Left renal cortex interstitium (tissue), 4 donors: ENCODE results near the gene LARP4. TPM values are rescaled to one million over a fixed set of nuclear protein-coding genes. Genes with fewer than 3 reads are reported as not detected.
"Not testable (repeated sequence)": the region's sequence is repeated elsewhere in the genome, so short reads cannot be mapped to it uniquely, and the experiment has no call there.

Experiments
- DNase-seq, 4 donors: peaks; one replicate each; pipeline ENCODE4 v3.0.0-alpha.2; 2013; ENCODE audit warnings: low read depth in 4 of 4, low spot score in 2 of 4, missing footprints in 1 of 4
- polyA plus RNA-seq, 4 donors: library from polyadenylated mRNA; unstranded; fragments of 120-200 nt; gene quantifications; one replicate each; pipeline ENCODE4 v1.2.1, GENCODE V29; 2013; ENCODE audit not compliant: insufficient read length in 4 of 4

LARP4 gene
- polyA plus RNA-seq, 4 donors, result 34.2 to 49.8 (median 41.6) TPM

DNA sequence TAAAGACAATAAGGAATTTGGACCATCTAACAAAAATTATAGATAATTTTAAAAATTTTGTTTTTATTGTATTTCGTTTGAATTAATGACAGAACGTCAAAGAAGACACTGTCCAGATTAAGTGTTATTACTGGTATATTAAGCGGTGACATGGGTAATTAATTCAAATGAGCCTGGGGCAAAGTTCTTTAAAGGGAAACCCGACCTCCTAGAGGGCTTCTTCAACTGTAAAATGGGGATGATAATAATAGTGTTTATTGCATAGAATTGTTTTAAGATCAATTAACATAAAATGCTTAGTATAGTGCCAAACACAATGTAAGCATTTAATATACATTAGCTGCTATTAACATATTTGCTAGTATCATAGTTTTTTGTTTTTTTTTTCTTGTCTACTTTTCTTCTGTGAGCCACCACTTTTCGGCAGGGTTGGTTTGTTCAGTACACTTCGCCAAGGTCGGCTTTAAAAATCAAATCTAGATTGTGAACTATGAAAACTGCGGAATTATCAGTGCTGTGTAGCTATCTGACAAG lies 514 bp upstream of the LARP4 start:
- peak in 1 of 4 donors; percentile 9 for DNase-seq

DNA sequence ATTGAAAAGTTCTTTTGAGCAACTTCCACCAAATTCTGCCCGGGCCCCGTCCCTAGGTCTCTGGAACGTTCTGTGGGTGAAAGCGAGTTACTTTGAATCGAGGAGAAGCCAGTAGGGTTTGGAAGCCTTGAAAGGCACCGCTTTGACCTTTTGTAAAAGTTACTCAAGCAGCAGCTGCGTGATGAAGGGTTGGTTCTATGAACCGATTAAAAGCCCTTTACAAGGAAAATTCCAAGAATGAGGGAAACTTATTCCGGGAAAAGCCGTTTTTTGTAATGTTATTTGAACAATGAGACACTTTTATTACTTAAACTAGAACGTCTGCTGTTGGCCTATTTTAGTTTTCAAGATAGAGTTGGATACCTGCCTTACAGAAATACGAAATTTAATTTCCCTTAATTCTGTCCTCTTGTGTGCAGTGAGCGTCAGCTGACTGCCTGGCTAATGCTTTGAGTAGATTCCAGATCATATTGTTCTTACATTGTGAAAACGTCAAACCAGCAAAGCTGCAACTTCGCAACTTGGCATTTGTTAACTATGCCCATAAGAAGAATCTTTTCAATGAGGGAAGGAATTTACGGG lies 906 bp downstream of the LARP4 start:
- DNase-seq, result no peak

DNA sequence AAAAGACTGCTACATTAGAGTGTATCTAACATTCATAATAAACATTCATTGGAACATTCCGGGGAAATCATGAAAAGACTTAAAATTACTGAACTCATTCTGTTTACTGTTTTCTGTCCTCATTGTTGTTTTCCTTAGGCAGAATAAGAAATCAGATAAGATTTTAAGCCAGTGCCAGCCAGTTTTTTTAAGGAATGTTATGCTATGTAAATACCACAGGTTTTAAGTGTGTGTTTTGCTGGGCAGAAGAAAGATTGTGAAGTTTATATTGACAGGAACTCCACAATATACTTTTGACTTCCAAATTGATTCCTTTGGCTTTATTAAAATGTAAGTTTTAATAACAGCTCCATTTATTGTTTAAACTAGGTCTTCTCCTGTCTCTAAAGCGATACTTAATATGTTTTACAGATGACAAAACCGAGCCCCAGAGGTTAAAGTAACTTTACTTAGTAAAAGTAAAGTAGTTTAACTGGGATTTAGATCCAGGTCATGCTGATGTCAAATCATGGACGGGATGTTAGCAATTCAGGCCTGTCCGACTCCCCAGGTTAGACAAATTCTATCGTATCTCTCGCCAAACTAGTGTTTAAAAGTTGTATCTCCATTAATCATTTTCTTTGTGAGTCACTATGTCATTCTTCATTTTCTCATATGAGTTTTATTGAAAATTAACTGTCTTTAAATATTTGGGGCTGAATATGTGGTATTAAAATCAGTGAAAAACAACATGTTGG lies 1.7 kb downstream of the LARP4 start:
- no peak for DNase-seq

GRCh38 chr12:50403001-50403440 lies 2.3 kb downstream of the LARP4 start:
- no peak for DNase-seq

DNA sequence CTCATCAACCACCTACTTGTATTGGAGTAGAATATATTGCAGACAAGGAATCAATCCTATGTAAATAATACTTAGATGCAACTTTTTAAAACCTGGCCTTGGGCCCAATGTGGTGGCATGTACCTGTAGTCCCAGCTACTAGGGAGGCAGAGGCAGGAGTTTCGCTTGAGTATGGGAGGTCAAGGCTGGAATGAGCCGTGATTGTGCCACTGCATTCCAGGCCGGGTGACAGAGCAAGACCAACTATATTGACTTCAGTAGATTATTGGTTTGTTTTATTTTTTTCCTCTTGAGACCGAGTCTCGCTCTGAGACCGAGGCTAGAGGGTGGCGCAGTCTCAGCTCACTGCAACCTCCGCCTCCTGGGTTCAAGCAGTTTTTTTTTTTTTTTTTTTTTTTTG lies 3.6 kb downstream of the LARP4 start:
- no peak for DNase-seq

DNA sequence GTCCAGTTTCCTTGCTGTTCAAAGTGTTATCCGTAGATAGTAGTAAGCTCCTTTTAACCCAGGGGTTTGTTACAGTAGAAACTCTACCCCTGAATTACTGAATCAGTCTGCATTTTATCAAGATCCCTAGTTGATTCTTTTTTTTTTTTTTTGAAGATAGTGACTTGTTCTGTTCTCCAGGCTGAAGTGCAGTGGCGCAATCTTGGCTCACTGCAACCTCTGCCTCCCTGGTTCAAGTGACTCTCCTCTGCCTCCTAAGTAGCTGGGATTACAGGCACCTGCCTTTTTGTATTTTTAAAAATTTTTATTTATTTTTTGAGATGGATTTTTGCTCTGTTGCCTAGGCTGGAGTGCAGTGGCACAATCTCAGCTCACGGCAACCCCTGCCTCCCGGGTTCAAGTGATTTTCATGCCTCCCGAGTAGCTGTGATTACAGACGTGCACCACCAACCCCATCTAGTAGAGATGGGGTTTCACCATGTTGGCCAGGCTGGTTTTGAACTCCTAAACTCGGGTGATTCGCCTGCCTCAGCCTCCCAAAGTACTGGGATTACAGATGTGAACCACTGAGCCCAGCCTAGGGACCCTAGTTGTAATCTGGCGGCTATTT lies 10.5 kb downstream of the LARP4 start:
- DNase-seq, result no peak

- no peak for DNase-seq
Measured at GRCh38 chr12:50415899-50416479, 15.3 kb downstream of the LARP4 start.

- no peak for DNase-seq
Measured at GRCh38 chr12:50419112-50419909, 18.6 kb downstream of the LARP4 start.

DNA sequence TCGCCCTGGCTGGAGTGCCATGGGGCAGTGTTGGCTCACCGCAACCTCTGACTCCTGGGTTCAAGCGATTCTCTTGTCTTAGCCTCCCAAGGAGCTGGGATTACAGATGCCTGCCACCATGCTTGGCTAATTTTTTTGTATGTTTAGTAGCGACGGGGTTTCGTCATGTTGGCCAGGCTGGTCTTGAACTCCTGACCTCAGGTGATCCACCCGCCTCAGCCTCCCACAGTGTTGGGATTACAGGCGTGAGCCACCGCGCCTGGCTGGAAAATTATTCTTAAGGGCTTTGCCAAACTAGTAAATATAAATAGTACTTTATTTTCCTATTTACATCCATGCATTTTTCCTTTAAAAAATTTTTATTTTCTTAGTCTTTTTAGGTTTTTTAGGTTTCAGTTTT lies 22.2 kb downstream of the LARP4 start:
- not testable (repeated sequence) for DNase-seq

- DNase-seq, result not testable (repeated sequence)
Measured at GRCh38 chr12:50423342-50423741, 22.7 kb downstream of the LARP4 start.

DNA sequence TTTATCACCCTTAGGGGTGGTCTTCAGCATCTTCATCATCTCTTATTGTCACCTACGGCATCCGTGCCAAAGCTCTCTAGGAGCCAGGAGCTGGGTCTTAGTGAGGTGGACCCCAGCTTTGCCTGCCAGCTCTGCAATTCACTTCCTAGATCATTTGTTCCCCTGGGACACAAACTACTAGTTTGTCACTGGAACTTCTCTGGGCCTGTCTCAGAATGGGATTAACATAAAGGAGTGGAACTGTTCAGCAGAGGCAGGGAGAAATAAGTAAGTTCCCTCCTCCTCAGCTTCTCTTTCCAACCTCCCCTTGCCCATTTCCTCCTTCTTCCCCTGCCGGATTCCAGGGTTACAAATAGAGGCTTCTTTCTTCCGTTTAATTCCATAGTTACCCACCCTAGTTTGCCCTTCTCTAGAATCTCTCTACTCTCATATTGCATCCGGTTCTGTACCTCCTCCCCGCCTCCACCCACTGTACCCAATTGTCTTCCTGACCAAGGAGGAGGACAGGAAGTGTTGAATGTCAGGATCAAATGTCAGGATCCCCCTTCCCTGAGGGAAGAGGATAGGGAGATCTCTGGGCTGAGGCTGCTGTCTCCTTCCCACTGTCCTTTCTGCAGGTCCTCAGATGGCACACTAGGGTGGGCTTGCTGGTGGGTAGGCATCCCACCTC lies 25.0 kb downstream of the LARP4 start:
- DNase-seq, result peak in 2 of 4 donors; percentile 0 to 9

DNA sequence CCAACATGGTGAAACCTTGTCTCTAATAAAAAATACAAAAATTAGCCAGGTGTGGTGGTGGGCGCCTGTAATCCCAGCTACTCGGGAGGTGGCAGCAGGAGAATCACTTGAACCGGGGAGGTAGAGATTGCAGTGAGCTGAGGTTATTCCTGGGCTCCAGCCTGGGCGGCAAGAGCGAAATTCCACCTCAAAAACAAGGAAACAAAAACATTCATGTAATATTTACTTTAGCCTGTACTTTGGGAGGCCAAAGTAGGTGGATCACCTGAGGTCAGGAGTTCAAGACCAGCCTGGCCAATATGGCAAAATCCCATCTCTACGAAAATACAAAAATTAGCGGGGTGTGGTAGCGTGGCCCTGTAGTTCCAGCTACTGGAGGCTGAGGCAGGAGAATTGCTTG lies 31.0 kb downstream of the LARP4 start:
- not testable (repeated sequence) for DNase-seq

DNA sequence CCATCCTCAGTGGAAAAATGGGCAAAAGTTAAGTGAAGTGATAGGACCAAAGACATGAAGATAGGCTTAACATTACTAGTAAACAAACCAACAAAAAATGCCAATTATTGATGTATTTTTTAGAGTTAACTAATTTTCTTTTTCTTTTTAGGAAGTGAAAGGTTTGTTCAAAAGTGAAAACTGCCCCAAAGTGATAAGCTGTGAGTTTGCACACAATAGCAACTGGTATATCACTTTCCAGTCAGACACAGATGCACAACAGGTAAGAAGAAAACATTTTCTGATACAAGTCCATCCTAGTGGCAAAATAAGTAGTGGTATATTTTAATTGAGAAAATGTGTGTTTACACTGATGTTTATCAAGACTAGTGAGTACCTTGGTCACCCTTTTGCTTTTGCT lies 39.6 kb downstream of the LARP4 start:
- DNase-seq, result no peak

DNA sequence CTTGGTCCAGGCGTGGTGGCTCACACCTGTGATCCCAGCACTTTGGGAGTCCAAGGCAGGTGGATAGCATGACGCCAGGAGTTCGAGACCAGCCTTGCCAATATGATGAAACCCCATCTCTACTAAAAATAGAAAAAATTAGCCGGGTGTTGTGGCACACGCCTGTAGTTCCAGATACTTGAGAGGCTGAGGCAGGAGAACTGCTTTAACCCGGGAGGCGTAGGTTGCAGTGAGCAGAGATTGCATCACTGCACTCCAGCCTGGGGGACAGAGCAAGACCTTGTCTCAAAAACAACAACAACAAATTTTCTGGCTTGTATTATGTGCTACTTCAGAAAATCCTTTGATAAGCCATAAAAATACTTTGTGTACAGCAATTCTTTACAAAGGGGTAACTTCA lies 41.1 kb downstream of the LARP4 start:
- DNase-seq, result no peak

GRCh38 chr12:50442178-50442908 lies 41.7 kb downstream of the LARP4 start:
- no peak for DNase-seq

DNA sequence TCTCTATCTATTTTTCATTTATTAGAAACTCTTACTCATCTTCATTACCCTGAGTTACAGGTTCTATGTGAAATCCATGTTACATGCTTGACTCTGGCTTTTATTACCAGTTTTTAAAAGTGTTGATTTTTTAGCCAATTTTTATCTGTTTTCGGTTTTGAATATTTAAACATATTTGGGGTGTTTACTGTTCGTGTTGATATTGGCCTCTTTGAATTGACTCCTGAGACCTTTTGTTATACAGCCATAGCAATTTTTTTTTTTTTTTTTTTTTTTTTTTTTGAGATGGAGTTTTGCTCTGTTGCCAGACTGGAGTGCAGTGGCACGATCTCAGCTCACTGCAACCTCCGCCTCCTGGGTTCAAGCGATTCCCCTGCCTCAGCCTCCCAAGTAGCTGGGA lies 49.0 kb downstream of the LARP4 start:
- not testable (repeated sequence) for DNase-seq

DNA sequence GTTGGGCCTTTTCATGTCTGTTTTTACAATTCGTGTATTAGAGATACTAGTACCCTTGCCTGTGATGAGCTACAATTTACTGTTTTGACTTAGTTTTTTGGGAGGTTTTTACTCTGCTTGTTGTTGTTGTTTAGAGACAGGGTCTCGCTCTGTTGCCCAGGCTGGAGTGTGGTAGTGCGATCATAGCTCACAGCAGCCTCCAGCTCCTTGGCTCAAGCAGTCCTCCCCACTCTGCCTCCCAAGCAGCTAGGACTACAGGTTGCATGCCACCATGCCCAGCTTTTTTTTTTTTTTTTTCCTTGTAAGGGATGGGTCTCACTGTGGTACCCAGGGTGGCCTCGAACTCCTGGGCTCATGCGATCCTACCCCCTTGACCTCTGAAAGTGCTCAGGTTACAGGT lies 52.1 kb downstream of the LARP4 start:
- no peak for DNase-seq

DNA sequence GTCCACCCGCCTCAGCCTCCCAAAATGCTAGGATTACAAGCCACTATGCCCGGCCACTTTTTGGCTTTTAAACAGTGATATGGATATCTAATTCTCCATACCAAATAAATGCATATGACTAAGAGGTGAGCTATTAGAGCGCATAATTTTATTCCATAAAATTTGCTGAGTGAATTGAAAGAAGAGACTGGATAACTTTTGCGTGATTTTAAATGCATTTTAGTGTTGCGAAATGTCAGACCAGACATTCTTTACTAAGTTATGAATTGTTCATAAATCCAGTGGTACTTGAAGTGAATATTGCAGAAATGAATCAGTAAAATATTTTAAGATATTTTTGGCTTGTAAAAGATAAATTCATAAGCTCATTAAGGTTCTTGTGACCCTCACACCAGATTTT lies 53.2 kb downstream of the LARP4 start:
- no peak for DNase-seq

GRCh38 chr12:50458606-50459005 lies 57.9 kb downstream of the LARP4 start:
- DNase-seq, result no peak
